ENCODE measurements around the gene ADAMTSL1. TPM values are rescaled to one million over a fixed set of nuclear protein-coding genes. Genes with fewer than 3 reads are reported as not detected.

Gene ADAMTSL1
- total RNA-seq, 1 donor from 2014 or later, result 12.3 TPM

- Histone ChIP-seq H3K4me1 (no peaks in the 10 kb centered on the region), H3K36me3 (peaks cover 0 to 4% of the 10 kb centered on the region in 2 donors), H3K4me3 (no peak overlapping the region), H3K9me3 (no peaks in the 10 kb centered on the region), H3K27ac (no peak overlapping the region), H3K27me3 (no peaks in the 10 kb centered on the region)
- no peak for DNase-seq (ENCODE audit: low spot score in 2 of 2)
- TF ChIP-seq CTCF (IDR thresholded peaks at IDR 0.05), result no peak
- intact Hi-C loops (cut with DNase I), result no loop called here
These were observed 373.8 kb downstream of the ADAMTSL1 start for GRCh38 chr9:18847576-18848275.

- Histone ChIP-seq H3K4me1 (no peaks in the 10 kb centered on the region), H3K9me3 (no peaks in the 10 kb centered on the region), H3K4me3 (no peak overlapping the region), H3K27ac (no peak overlapping the region), H3K27me3 (no peaks in the 10 kb centered on the region), H3K36me3 (peaks cover 0 to 4% of the 10 kb centered on the region in 2 donors)
- no peak for TF ChIP-seq CTCF (IDR thresholded peaks at IDR 0.05)
- DNase-seq (ENCODE audit: low spot score in 2 of 2), result no peak
- intact Hi-C loops (cut with DNase I), result no loop called here
These were observed 374.7 kb downstream of the ADAMTSL1 start for GRCh38 chr9:18848657-18849056.

- no peak overlapping the region for H3K27ac ChIP-seq
- no peaks in the 10 kb centered on the region for H3K4me1 ChIP-seq
- no peak for DNase-seq (ENCODE audit: low spot score in 2 of 2)
- intact Hi-C loops (cut with DNase I), result no loop called here
- H3K27me3 ChIP-seq, result no peaks in the 10 kb centered on the region
- TF ChIP-seq CTCF (IDR thresholded peaks at IDR 0.05), result no peak
- no peak overlapping the region for H3K4me3 ChIP-seq
- no peaks in the 10 kb centered on the region for H3K9me3 ChIP-seq
- H3K36me3 ChIP-seq, result peaks cover 0 to 4% of the 10 kb centered on the region in 2 donors
These were observed 375.3 kb downstream of the ADAMTSL1 start for GRCh38 chr9:18849270-18849669.

GRCh38 chr9:18849890-18850677 is 376.1 kb downstream of the ADAMTSL1 start:
- intact Hi-C loops (cut with DNase I), result no loop called here
- H3K36me3 ChIP-seq, result peaks cover 0 to 4% of the 10 kb centered on the region in 2 donors

More at GRCh38 chr9:18849890-18850677, 376.1 kb downstream of the ADAMTSL1 start:
- no peak for TF ChIP-seq CTCF (IDR thresholded peaks at IDR 0.05)
- Histone ChIP-seq H3K27me3 (no peaks in the 10 kb centered on the region), H3K9me3 (no peaks in the 10 kb centered on the region), H3K27ac (no peak overlapping the region), H3K4me3 (no peak overlapping the region), H3K4me1 (no peaks in the 10 kb centered on the region)
- DNase-seq (ENCODE audit: low spot score in 2 of 2), result no peak
